ENCODE results near the gene STYXL2.

STYXL2 gene

DNA sequence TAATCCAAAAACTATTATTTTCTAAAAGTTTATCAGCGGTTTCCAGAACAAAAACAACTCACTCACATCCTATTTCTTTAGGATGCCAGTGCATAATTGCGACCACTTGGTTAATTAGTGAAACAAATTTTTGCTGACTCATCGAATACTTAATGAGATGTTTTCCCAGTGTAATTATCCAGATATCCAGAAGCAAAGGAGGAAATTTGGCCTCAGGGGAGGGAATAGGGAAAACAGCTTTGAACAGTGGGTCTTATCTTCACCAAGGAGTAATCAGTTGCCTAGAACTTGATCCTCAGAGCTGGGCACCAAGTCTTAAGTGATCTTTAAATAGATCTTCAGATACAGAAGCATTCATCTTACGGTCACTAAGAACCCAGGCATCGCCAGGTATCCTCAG is 24.3 kb downstream of the STYXL2 start:
- Histone ChIP-seq H3K9ac (ENCODE audit: low read length) (no peak overlapping the region), H3K27ac (ENCODE audit: low read depth, low read length) (no peak overlapping the region)

DNA sequence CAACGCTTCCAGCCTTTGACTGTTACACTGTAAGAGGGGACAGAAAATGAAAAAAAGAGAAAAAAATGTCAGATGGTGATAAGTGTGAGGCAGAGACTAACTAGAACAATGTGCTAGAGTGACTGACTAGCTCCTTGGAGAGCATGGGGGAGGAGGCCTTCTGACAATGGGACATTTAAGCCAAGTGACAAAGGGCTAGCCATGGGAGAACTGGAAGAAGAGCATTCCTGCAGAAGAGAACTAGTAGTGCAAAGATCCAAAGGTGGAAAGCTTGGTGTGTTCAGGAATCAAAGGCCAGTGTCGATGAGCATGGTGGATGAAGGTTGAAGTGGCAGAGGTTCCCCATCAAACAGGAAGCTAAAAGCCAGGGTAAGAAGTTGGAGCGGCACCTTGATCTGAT is 25.8 kb downstream of the STYXL2 start:
- H3K4me1 ChIP-seq (ENCODE audit: control insufficient read depth, insufficient read depth, low read length): no peaks in the 10 kb centered on the region
- H3K9ac ChIP-seq (ENCODE audit: low read length): no peak overlapping the region
- H3K27me3 ChIP-seq (ENCODE audit: control insufficient read depth, insufficient read depth, low read length): no peaks in the 10 kb centered on the region
- H3K36me3 ChIP-seq (ENCODE audit: control insufficient read depth, insufficient read depth, low read length): no peaks in the 10 kb centered on the region
- no peak overlapping the region for H3K27ac ChIP-seq (ENCODE audit: low read depth, low read length)
- no peak overlapping the region for H3K4me3 ChIP-seq (ENCODE audit: low read length)

More for the DNA sequence above, 24.3 kb downstream of the STYXL2 start:
- H3K4me1 ChIP-seq (ENCODE audit: control insufficient read depth, insufficient read depth, low read length): no peaks in the 10 kb centered on the region
- no peaks in the 10 kb centered on the region for H3K27me3 ChIP-seq (ENCODE audit: control insufficient read depth, insufficient read depth, low read length)
- H3K36me3 ChIP-seq (ENCODE audit: control insufficient read depth, insufficient read depth, low read length): no peaks in the 10 kb centered on the region
- H3K4me3 ChIP-seq (ENCODE audit: low read length): no peak overlapping the region

DNA sequence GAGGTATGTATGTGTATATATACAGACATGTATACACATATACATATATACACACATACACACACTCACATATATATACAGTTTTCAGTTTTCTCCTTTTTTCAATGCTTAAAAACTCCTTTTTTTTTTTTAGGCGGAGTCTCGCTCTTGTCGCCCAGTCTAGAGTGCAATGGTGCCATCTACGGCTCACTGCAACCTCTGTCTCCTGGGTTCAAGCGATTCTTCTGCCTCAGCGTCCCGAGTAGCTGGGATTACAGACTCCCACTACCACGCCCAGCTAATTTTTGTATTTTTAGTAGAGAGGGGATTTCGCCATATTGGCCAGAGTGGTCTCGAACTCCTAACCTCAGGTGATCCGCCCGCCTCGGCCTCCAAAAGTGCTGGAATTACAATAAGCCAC is 27.0 kb downstream of the STYXL2 start:
- no peak overlapping the region for H3K9ac ChIP-seq (ENCODE audit: low read length)

DNA sequence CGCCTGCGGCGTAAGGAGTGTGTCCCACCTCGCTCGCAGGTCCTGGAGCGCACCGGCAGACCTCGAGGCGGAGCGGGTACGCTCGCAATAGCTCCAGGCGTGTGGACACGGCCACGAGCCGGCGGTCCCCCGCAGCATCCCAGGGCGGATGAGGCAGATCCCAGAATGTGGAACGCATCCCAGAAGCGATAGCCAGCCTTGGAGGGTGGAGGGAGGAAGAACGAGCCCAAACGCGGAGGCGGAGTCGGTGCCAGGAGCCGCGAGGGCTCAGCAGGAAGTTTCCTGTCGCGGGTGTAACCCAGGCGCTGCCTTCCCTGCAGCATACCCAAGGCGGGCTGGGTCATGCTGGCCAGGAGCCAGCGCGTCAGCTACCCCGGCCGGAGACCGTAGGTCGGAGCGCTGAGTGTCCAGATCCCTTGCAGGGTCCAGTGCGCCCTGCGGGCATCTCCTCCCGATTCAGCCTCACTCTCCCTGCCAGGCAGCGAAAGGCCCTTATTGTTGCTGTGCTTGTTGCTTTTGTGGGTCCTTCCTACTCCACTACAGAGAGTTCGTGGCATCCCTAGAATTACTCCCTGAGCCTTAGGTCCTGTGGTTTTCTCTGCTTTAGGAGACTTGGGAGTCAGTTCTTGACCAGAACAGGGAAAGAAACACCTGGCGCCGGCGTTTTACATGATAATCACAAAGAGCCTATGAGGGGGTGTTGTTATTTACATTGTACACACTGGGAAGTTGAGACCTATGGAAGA is 27.7 kb downstream of the STYXL2 start:
- Histone ChIP-seq H3K4me3 (ENCODE audit: low read length) (peak overlapping the region; percentile 59), H3K4me1 (ENCODE audit: control insufficient read depth, insufficient read depth, low read length) (no peaks in the 10 kb centered on the region), H3K36me3 (ENCODE audit: control insufficient read depth, insufficient read depth, low read length) (no peaks in the 10 kb centered on the region), H3K27me3 (ENCODE audit: control insufficient read depth, insufficient read depth, low read length) (no peaks in the 10 kb centered on the region), H3K27ac (ENCODE audit: low read depth, low read length) (no peak overlapping the region), H3K9ac (ENCODE audit: low read length) (no peak overlapping the region)

More for the DNA sequence above, 27.0 kb downstream of the STYXL2 start:
- H3K27me3 ChIP-seq (ENCODE audit: control insufficient read depth, insufficient read depth, low read length): no peaks in the 10 kb centered on the region
- no peaks in the 10 kb centered on the region for H3K4me1 ChIP-seq (ENCODE audit: control insufficient read depth, insufficient read depth, low read length)
- no peaks in the 10 kb centered on the region for H3K36me3 ChIP-seq (ENCODE audit: control insufficient read depth, insufficient read depth, low read length)
- H3K27ac ChIP-seq (ENCODE audit: low read depth, low read length): no peak overlapping the region
- H3K4me3 ChIP-seq (ENCODE audit: low read length): peak overlapping the region; percentile 59

DNA sequence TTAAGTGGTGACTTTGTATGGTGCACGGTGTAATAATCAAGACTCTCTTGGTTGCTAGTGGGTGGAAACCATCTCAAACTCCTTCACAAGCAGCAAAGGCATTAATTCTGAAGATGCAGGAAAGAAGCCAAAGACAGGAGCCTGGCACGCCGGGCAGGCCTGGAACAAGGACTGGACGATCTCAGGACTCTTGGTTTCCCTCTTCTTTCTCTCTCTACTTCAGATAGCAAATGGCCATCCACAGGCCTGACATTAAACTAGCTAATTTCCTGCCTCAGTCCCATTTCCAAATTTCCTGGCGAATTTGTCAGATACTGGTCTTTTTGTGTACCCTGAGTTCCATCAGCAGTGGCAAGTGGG is 28.2 kb downstream of the STYXL2 start:
- Histone ChIP-seq H3K27ac (ENCODE audit: low read depth, low read length) (no peak overlapping the region), H3K4me3 (ENCODE audit: low read length) (no peak overlapping the region)

DNA sequence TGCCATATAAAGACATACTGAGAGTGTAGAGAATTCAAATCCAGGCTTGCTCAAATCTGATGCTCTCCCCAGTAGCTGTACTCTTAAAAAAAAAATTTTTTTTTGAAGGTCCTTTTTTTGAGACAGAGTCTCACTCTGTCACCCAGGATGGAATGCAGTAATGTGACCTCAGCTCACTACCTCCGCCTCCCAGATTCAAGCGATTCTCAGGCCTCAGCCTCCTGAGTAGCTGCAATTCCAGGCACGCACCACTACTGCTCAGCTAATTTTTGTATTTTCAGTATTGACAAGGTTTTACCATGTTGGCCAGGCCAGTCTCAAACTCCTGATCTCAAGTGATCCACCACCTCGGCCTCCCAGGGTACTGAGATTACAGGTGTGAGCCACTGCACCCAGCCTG is 28.7 kb downstream of the STYXL2 start:
- H3K27me3 ChIP-seq (ENCODE audit: control insufficient read depth, insufficient read depth, low read length): no peaks in the 10 kb centered on the region
- H3K36me3 ChIP-seq (ENCODE audit: control insufficient read depth, insufficient read depth, low read length): no peaks in the 10 kb centered on the region
- no peak overlapping the region for H3K9ac ChIP-seq (ENCODE audit: low read length)
- H3K27ac ChIP-seq (ENCODE audit: low read depth, low read length): no peak overlapping the region
- no peaks in the 10 kb centered on the region for H3K4me1 ChIP-seq (ENCODE audit: control insufficient read depth, insufficient read depth, low read length)
- H3K4me3 ChIP-seq (ENCODE audit: low read length): no peak overlapping the region

More for the DNA sequence above, 28.2 kb downstream of the STYXL2 start:
- Histone ChIP-seq H3K9ac (ENCODE audit: low read length) (no peak overlapping the region), H3K36me3 (ENCODE audit: control insufficient read depth, insufficient read depth, low read length) (no peaks in the 10 kb centered on the region), H3K4me1 (ENCODE audit: control insufficient read depth, insufficient read depth, low read length) (no peaks in the 10 kb centered on the region), H3K27me3 (ENCODE audit: control insufficient read depth, insufficient read depth, low read length) (no peaks in the 10 kb centered on the region)

DNA sequence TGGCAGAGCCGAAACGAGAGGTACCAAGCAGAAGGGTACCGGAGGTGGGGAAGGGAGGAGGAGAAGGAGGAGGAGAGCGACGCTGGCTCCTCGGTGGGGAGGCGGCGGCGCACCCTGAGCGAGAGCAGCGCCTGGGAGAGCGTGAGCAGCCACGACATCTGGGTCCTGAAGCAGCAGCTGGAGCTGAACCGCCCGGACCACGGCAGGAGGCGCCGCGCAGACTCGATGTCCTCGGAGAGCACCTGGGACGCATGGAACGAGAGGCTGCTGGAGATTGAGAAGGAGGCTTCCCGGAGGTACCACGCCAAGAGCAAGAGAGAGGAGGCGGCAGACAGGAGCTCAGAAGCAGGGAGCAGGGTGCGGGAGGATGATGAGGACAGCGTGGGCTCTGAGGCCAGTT is 32.4 kb downstream of the STYXL2 start:
- no peak overlapping the region for H3K9ac ChIP-seq (ENCODE audit: low read length)
- H3K36me3 ChIP-seq (ENCODE audit: control insufficient read depth, insufficient read depth, low read length): no peaks in the 10 kb centered on the region
- H3K4me3 ChIP-seq (ENCODE audit: low read length): no peak overlapping the region
- no peak overlapping the region for H3K27ac ChIP-seq (ENCODE audit: low read depth, low read length)
- no peaks in the 10 kb centered on the region for H3K27me3 ChIP-seq (ENCODE audit: control insufficient read depth, insufficient read depth, low read length)
- no peaks in the 10 kb centered on the region for H3K4me1 ChIP-seq (ENCODE audit: control insufficient read depth, insufficient read depth, low read length)

DNA sequence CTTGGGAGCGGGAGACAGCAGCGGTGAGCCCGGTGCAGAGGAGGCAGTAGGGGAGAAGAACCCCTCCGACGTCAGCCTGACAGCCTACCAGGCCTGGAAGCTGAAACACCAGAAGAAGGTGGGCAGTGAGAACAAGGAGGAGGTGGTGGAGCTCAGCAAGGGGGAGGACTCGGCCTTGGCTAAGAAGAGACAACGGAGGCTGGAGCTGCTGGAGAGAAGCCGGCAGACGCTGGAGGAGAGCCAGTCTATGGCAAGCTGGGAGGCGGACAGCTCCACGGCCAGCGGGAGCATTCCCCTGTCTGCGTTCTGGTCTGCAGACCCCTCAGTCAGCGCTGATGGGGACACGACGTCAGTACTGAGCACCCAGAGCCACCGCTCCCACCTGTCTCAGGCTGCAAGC is 32.9 kb downstream of the STYXL2 start:
- no peak overlapping the region for H3K9ac ChIP-seq (ENCODE audit: low read length)
- H3K4me1 ChIP-seq (ENCODE audit: control insufficient read depth, insufficient read depth, low read length): no peaks in the 10 kb centered on the region
- no peaks in the 10 kb centered on the region for H3K36me3 ChIP-seq (ENCODE audit: control insufficient read depth, insufficient read depth, low read length)
- H3K27ac ChIP-seq (ENCODE audit: low read depth, low read length): no peak overlapping the region
- H3K27me3 ChIP-seq (ENCODE audit: control insufficient read depth, insufficient read depth, low read length): no peaks in the 10 kb centered on the region
- no peak overlapping the region for H3K4me3 ChIP-seq (ENCODE audit: low read length)

DNA sequence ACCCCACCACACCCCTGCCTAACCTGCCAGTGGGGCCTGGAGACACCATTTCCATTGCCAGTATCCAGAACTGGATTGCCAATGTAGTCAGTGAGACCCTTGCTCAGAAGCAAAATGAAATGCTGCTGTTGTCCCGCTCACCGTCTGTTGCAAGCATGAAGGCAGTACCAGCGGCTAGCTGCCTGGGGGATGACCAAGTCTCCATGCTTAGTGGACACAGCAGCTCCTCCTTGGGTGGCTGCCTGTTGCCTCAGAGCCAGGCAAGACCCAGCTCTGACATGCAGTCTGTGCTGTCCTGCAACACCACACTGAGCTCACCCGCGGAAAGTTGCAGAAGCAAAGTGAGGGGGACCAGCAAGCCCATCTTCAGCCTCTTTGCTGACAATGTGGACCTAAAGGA is 33.4 kb downstream of the STYXL2 start:
- Histone ChIP-seq H3K27me3 (ENCODE audit: control insufficient read depth, insufficient read depth, low read length) (no peaks in the 10 kb centered on the region), H3K4me3 (ENCODE audit: low read length) (no peak overlapping the region), H3K9ac (ENCODE audit: low read length) (no peak overlapping the region), H3K27ac (ENCODE audit: low read depth, low read length) (no peak overlapping the region), H3K36me3 (ENCODE audit: control insufficient read depth, insufficient read depth, low read length) (no peaks in the 10 kb centered on the region), H3K4me1 (ENCODE audit: control insufficient read depth, insufficient read depth, low read length) (no peaks in the 10 kb centered on the region)

DNA sequence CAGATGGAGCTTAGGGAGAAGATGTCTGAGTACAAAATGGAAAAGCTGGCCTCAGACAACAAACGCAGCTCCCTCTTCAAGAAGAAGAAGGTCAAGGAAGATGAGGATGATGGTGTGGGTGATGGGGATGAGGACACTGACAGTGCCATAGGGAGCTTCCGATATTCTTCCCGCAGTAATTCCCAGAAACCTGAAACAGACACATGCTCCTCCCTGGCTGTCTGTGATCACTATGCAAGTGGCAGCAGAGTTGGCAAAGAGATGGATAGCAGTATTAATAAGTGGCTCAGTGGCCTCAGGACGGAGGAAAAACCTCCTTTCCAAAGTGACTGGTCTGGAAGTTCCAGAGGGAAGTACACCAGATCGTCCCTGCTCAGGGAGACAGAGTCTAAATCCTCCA is 33.8 kb downstream of the STYXL2 start:
- no peaks in the 10 kb centered on the region for H3K4me1 ChIP-seq (ENCODE audit: control insufficient read depth, insufficient read depth, low read length)
- H3K36me3 ChIP-seq (ENCODE audit: control insufficient read depth, insufficient read depth, low read length): no peaks in the 10 kb centered on the region
- H3K27ac ChIP-seq (ENCODE audit: low read depth, low read length): no peak overlapping the region
- no peak overlapping the region for H3K4me3 ChIP-seq (ENCODE audit: low read length)
- peaks cover 3% of the 10 kb centered on the region for H3K27me3 ChIP-seq (ENCODE audit: control insufficient read depth, insufficient read depth, low read length)
- H3K9ac ChIP-seq (ENCODE audit: low read length): no peak overlapping the region

DNA sequence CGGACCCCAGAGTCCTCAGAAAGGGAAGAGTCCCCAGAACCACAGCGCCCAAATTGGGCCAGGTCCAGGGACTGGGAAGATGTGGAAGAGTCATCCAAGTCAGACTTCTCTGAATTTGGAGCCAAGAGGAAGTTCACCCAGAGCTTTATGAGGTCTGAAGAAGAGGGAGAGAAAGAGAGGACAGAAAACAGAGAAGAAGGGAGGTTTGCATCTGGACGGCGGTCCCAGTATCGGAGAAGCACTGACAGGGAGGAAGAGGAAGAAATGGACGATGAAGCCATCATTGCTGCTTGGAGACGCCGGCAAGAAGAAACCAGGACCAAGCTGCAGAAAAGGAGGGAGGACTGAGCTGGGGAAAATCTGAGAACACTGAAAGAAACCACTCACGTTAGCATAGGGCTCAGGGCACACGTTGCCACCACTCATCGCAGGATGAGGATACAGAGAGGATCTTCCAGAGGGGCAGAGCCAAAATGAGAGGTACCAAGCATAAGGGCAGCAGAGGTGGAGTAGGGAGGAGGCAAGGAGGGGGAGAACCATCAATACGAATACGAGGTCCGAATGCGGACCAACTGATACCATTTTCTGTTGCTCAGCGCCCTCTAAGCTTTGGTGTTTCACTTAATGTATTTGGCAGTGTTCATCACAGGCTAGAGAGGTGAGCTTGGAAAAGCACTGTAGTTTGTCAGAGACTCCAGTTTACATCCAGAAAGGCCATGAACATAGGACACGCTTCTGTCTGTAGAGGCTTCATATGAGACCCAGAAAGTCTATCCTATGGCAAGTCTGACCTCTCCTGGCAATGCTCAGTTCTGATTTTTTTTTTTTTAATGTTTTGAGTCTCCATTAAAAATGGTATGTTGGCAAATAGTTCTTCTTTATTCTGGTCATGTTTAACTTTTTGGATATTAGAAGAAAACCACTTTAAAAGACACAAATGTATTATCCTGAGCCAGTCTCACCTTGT is 34.7 kb downstream of the STYXL2 start:
- Histone ChIP-seq H3K36me3 (ENCODE audit: control insufficient read depth, insufficient read depth, low read length) (no peaks in the 10 kb centered on the region), H3K27me3 (ENCODE audit: control insufficient read depth, insufficient read depth, low read length) (peaks cover 4% of the 10 kb centered on the region), H3K9ac (ENCODE audit: low read length) (no peak overlapping the region), H3K27ac (ENCODE audit: low read depth, low read length) (no peak overlapping the region), H3K4me3 (ENCODE audit: low read length) (no peak overlapping the region), H3K4me1 (ENCODE audit: control insufficient read depth, insufficient read depth, low read length) (no peaks in the 10 kb centered on the region)

DNA sequence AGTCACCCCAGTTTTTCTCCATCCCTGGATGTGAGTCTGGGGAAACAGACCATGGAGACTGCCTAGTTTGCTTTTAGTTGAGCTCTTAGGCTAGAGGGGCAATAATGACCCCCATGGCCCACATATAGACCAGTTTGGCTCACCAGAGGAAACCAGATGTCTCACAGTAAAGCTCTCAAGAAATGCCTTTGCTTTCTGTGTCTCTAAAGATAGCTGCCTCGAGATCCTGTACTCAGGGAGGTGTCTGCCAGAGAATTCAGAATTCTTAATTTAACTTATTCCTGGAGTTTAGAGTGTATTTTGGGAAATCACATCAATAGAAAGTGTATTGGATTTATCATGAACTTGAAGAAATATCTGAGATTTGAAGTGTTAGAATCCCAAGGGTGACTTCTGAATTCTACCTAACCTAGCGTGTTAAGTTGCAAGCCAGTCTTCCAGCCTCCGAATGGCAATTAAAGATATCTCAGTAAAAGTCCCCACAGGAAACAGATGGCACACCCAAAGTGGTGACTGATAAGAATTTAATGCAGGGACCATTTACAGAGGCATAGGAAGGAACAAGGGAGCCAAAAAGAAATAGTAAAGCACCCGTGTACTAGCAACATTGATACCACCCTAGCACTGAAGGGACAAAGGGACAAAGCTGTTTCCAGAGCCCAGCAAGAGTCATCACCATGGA is 37.1 kb downstream of the STYXL2 start:
- H3K27me3 ChIP-seq (ENCODE audit: control insufficient read depth, insufficient read depth, low read length): peaks cover 4% of the 10 kb centered on the region
- H3K27ac ChIP-seq (ENCODE audit: low read depth, low read length): no peak overlapping the region
- no peaks in the 10 kb centered on the region for H3K4me1 ChIP-seq (ENCODE audit: control insufficient read depth, insufficient read depth, low read length)
- H3K9ac ChIP-seq (ENCODE audit: low read length): no peak overlapping the region
- H3K4me3 ChIP-seq (ENCODE audit: low read length): no peak overlapping the region
- H3K36me3 ChIP-seq (ENCODE audit: control insufficient read depth, insufficient read depth, low read length): no peaks in the 10 kb centered on the region
